Upper lobe of right lung (tissue), 1 donor: Measurements from ENCODE around the gene GTSF1L. TPM values are rescaled to one million over a fixed set of nuclear protein-coding genes. Genes with fewer than 3 reads are reported as not detected.
A peak's percentile ranks its signal among the peaks of the same experiment; 100 is the strongest.

ENCODE experiments used
- ATAC-seq: fragments of 200-7000 bp; cut with Tn5 transposase; one replicate; pipeline ENCODE4 v1.9.1; 2020; ENCODE audit warnings: mild to moderate bottlenecking, moderate library complexity
- DNase-seq: peaks from one replicate; pipeline ENCODE4 v3.0.0-alpha.2; 2020
- H3K27ac ChIP-seq: fragments of 200-600 bp; one replicate; pipeline ENCODE4 v1.8.0; 2022
- H3K27me3 ChIP-seq: fragments of 200-600 bp; one replicate; pipeline ENCODE4 v1.8.0; 2022; ENCODE audit warnings: mild to moderate bottlenecking
- H3K36me3 ChIP-seq: fragments of 200-600 bp; one replicate; pipeline ENCODE4 v1.8.0; 2022
- H3K4me1 ChIP-seq: fragments of 200-600 bp; one replicate; pipeline ENCODE4 v1.8.0; 2022
- H3K4me3 ChIP-seq: fragments of 200-600 bp; one replicate; pipeline ENCODE4 v1.8.0; 2022; ENCODE audit warnings: mild to moderate bottlenecking
- H3K9me3 ChIP-seq: fragments of 200-600 bp; one replicate; pipeline ENCODE4 v1.8.0; 2022
- intact Hi-C: fragments of 100-400 bp; cut with DNase I; formaldehyde crosslinking; loops from one replicate; pipeline ENCODE4 v1.11.0; 2022
- total RNA-seq: library from RNA; stranded (reverse); fragmentation: NEBNext Ultra II Directional; extraction: Animal tissue kit (Norgen Biotek cat#: 25700); gene quantifications from one replicate; pipeline ENCODE4 v1.2.1, GENCODE V29; 2021
- TF ChIP-seq, protein P1 (sequence below): fragments of 200-600 bp; IDR thresholded peaks from one replicate; pipeline ENCODE4 v1.8.0; 2022; ENCODE audit warnings: antibody characterized with exemption
- donor health status: DM: no; HTN: yes; CAD: no; lungs with severe emphysema.

GTSF1L gene
- total RNA-seq, 1 donor from 2014 or later, result not detected

DNA sequence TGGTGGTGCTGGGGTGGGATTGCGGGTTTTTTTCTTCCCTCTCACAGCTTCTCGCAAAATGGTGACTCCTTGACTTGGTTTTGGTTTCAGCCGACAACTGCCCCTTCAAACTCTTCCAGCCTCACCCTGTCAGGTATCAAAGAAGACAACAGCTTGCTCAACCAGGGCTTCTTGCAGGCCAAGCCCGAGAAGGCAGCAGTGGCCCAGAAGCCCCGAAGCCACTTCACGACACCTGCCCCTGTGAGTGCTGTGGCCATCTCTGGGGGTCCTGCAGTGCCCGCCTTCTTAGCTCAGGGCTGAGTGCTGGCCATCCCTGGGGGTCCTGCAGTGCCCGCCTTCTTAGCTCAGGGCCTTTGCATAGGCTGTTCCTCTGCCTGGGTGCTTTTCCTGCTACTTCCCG lies 11.8 kb downstream of the GTSF1L start:
- Histone ChIP-seq H3K4me1 (no peaks in the 10 kb centered on the region), H3K27me3 (no peaks in the 10 kb centered on the region), H3K36me3 (no peaks in the 10 kb centered on the region), H3K4me3 (no peak overlapping the region), H3K9me3 (no peaks in the 10 kb centered on the region), H3K27ac (no peak overlapping the region)
- TF ChIP-seq, protein P1, sequence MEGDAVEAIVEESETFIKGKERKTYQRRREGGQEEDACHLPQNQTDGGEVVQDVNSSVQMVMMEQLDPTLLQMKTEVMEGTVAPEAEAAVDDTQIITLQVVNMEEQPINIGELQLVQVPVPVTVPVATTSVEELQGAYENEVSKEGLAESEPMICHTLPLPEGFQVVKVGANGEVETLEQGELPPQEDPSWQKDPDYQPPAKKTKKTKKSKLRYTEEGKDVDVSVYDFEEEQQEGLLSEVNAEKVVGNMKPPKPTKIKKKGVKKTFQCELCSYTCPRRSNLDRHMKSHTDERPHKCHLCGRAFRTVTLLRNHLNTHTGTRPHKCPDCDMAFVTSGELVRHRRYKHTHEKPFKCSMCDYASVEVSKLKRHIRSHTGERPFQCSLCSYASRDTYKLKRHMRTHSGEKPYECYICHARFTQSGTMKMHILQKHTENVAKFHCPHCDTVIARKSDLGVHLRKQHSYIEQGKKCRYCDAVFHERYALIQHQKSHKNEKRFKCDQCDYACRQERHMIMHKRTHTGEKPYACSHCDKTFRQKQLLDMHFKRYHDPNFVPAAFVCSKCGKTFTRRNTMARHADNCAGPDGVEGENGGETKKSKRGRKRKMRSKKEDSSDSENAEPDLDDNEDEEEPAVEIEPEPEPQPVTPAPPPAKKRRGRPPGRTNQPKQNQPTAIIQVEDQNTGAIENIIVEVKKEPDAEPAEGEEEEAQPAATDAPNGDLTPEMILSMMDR, result no peak
- intact Hi-C loops, result no loop called here
- ATAC-seq (no peak), DNase-seq (no peak)

DNA sequence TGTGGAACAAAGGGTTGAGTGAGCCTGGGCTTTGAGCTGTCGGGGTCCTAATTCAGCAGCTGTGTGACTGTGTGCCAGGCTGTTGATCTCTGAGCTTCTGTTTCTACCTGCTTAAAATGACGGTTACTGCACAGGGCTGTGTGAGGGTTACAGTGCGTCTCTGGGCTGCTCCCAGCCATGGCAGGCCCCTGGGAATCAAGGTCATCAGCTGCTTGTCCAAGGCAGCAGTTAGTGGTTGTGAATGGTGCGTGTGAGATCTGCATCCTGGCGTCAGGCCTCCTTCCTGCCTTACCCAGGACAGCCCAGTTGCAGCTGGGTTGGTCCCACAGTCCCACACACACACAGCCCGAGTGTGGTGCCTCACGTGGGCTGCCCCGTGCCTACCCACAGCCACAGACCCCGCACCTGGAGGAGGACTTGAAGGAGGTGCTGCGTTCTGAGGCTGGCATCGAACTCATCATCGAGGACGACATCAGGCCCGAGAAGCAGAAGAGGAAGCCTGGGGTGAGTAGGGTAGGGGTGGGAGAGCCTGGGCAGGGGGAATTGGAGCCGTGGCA lies 15.6 kb downstream of the GTSF1L start:
- peak; percentile 28 for ATAC-seq
- Histone ChIP-seq H3K36me3 (no peaks in the 10 kb centered on the region), H3K9me3 (no peaks in the 10 kb centered on the region), H3K4me1 (no peaks in the 10 kb centered on the region), H3K27me3 (no peaks in the 10 kb centered on the region), H3K4me3 (no peak overlapping the region), H3K27ac (no peak overlapping the region)
- intact Hi-C loops, result no loop called here
- TF ChIP-seq, protein P1, result no peak
- no peak for DNase-seq

DNA sequence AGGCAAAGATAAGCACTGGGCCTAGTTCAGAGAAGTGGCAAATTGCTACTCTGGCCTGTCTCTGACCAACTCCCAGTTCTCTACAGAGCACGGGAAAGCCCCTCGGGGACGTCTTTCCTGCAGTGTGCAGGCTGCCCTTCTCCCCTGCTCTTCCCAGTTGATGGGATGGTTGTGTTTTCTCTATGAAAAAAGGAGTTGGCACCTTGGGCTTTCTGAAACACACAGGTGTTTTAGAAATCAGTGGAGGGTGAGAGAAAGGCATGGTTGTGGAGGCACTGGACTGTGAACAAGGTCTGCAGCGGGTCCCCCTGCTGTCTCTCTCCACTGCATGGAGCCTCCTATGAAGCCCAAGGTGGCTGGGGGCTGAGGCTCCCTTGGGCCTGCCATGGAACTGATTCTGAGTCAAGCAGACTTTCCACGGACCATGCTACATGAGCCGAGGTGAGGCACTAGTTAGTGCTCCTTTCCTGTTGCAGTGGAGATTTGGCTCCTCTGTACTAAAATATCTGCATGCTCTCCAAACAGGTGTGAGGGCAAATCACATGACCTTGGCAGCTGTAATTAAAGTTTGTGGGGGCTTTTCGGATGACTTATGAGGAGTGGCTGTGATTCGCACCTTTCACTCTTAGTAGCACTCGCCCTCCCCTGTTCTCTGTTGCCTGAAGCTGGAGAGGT lies 16.3 kb downstream of the GTSF1L start:
- Histone ChIP-seq H3K27ac (no peak overlapping the region), H3K9me3 (no peaks in the 10 kb centered on the region), H3K4me3 (no peak overlapping the region), H3K27me3 (no peaks in the 10 kb centered on the region), H3K4me1 (no peaks in the 10 kb centered on the region), H3K36me3 (no peaks in the 10 kb centered on the region)
- ATAC-seq (no peak), DNase-seq (no peak)
- intact Hi-C loops, result no loop called here
- TF ChIP-seq, protein P1, result no peak

DNA sequence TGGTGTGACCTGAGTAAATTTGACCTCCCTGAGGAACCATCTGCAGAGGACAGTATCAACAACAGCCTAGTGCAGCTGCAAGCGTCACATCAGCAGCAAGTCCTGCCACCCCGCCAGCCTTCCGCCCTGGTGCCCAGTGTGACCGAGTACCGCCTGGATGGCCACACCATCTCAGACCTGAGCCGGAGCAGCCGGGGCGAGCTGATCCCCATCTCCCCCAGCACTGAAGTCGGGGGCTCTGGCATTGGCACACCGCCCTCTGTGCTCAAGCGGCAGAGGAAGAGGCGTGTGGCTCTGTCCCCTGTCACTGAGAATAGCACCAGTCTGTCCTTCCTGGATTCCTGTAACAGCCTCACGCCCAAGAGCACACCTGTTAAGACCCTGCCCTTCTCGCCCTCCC lies 24.3 kb downstream of the GTSF1L start:
- Histone ChIP-seq H3K27me3 (no peaks in the 10 kb centered on the region), H3K27ac (no peak overlapping the region), H3K4me3 (no peak overlapping the region), H3K9me3 (no peaks in the 10 kb centered on the region), H3K4me1 (no peaks in the 10 kb centered on the region), H3K36me3 (no peaks in the 10 kb centered on the region)
- ATAC-seq (no peak), DNase-seq (no peak)
- TF ChIP-seq, protein P1, result no peak
- intact Hi-C loops, result no loop called here

DNA sequence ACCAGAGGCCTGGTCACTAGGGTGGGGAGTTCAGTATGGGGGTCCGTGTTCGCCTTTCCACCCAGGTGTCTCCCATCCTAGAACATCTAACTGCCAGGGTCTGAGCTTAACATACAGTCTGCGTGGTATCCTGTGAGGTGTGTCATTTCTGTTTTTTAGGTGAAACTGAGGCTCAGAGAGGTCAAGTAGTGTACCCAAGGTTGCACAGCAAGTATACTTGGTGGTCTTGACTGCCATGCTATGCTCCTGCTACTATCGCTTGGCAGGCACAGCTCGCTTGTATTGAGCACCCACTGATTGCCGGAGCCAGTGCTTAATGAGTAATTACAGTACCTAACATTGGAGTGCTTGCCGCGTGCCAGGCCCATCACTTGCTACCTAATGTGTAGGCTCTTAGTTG lies 26.2 kb downstream of the GTSF1L start:
- intact Hi-C loops, result no loop called here
- TF ChIP-seq, protein P1, result no peak
- H3K36me3 ChIP-seq, result no peaks in the 10 kb centered on the region
- DNase-seq, result no peak
- ATAC-seq, result no peak
- no peaks in the 10 kb centered on the region for H3K4me1 ChIP-seq
- H3K27ac ChIP-seq, result no peak overlapping the region
- H3K4me3 ChIP-seq, result no peak overlapping the region
- H3K9me3 ChIP-seq, result no peaks in the 10 kb centered on the region
- H3K27me3 ChIP-seq, result no peaks in the 10 kb centered on the region
